HepG2 (cell line): ENCODE measurements around the gene NDRG2. TPM values are rescaled to one million over a fixed set of nuclear protein-coding genes. Genes with fewer than 3 reads are reported as not detected.
A peak's percentile ranks its signal among the peaks of the same experiment; 100 is the strongest.

ENCODE experiments used
- CENPT ChIP-seq: sonication (generic); formaldehyde crosslinking; IDR thresholded peaks from 2 replicates; pipeline ENCODE4 v1.8.0; 2022; ENCODE audit warnings: low read depth, mild to moderate bottlenecking, moderate library complexity, missing genetic modification reagents
- DNMT3B ChIP-seq: conservative IDR thresholded peaks from 2 replicates; pipeline ENCODE4 v1.6.1; 2016; ENCODE audit warnings: missing biosample characterization, control low read depth
- HMGXB4 ChIP-seq, 2 experiments: sonication (generic) in 1 of 2; formaldehyde crosslinking in 1 of 2; IDR thresholded peaks; 2 replicates each; pipeline versions ENCODE4 v1.4.0 to v1.6.1; 2018 to 2020; ENCODE audit warnings: missing genetic modification reagents in 2 of 2, borderline replicate concordance in 1 of 2, low read depth in 1 of 2, mild to moderate bottlenecking in 1 of 2, missing biosample characterization in 1 of 2
- NBN ChIP-seq: fragments of 450-650 bp; conservative IDR thresholded peaks from 2 replicates; pipeline ENCODE4 v1.6.1; 2017
- NCOR1 ChIP-seq: fragments of 200-600 bp; sonication (generic); IDR thresholded peaks from 2 replicates; pipeline ENCODE4 v1.7.0; 2017; ENCODE audit warnings: antibody characterized with exemption, low read length, borderline replicate concordance
- NFE2L2 ChIP-seq: fragments of 150-350 bp; IDR thresholded peaks from 2 replicates; pipeline ENCODE4 v1.6.1; 2014; ENCODE audit warnings: low read length
- NFRKB ChIP-seq: fragments of 450-650 bp; IDR thresholded peaks from 2 replicates; pipeline ENCODE4 v1.6.1; 2017
- NR0B2 ChIP-seq: sonication (generic); formaldehyde crosslinking; IDR thresholded peaks from 2 replicates; pipeline ENCODE4 v1.4.0; 2020; ENCODE audit warnings: mild to moderate bottlenecking, missing genetic modification reagents
- SMARCC2 ChIP-seq: fragments of 450-650 bp; IDR thresholded peaks from 2 replicates; pipeline ENCODE4 v1.6.1; 2017; ENCODE audit warnings: antibody characterized with exemption, mild to moderate bottlenecking
- SRSF1 ChIP-seq: fragments of 200-400 bp; formaldehyde crosslinking; optimal IDR thresholded peaks from 2 replicates; pipeline ENCODE3; 2017; ENCODE audit warnings: mild to moderate bottlenecking, low read depth, low read length, moderate library complexity
- TBP ChIP-seq: sonication (generic); formaldehyde crosslinking; IDR thresholded peaks from 2 replicates; pipeline ENCODE4 v1.5.0; 2020; ENCODE audit warnings: missing genetic modification reagents
- ZBTB33 ChIP-seq: sonication (generic); formaldehyde crosslinking; IDR thresholded peaks from 2 replicates; pipeline ENCODE4 v1.4.0; 2020; ENCODE audit warnings: missing genetic modification reagents
- ZBTB44 ChIP-seq: sonication (generic); formaldehyde crosslinking; IDR thresholded peaks from 2 replicates; pipeline ENCODE4 v1.4.0; 2020; ENCODE audit warnings: missing genetic modification reagents
- ZNF121 ChIP-seq: sonication (generic); formaldehyde crosslinking; IDR thresholded peaks from 2 replicates; pipeline ENCODE4 v1.5.0; 2020; ENCODE audit warnings: mild to moderate bottlenecking, missing genetic modification reagents
- ZNF256 ChIP-seq: sonication (generic); formaldehyde crosslinking; conservative IDR thresholded peaks from 2 replicates; pipeline ENCODE4 v1.4.0; 2020; ENCODE audit warnings: missing genetic modification reagents
- ZNF549 ChIP-seq: sonication (generic); formaldehyde crosslinking; IDR thresholded peaks from 2 replicates; pipeline ENCODE4 v1.5.0; 2020; ENCODE audit warnings: missing genetic modification reagents
- ZNF558 ChIP-seq: sonication (generic); formaldehyde crosslinking; IDR thresholded peaks from 2 replicates; pipeline ENCODE4 v1.9.0; 2022; ENCODE audit warnings: mild to moderate bottlenecking, missing genetic modification reagents, borderline replicate concordance
- ZNF724P ChIP-seq: sonication (generic); formaldehyde crosslinking; IDR thresholded peaks from 2 replicates; pipeline ENCODE4 v1.8.0; 2022; ENCODE audit warnings: missing genetic modification reagents, borderline replicate concordance
- ZNF740 ChIP-seq: sonication (generic); formaldehyde crosslinking; IDR thresholded peaks from 2 replicates; pipeline ENCODE4 v1.4.0; 2020; ENCODE audit warnings: missing genetic modification reagents
- ZUFSP ChIP-seq: sonication (generic); formaldehyde crosslinking; IDR thresholded peaks from 2 replicates; pipeline ENCODE4 v1.9.0; 2021; ENCODE audit warnings: missing genetic modification reagents, mild to moderate bottlenecking, borderline replicate concordance
- polyA plus RNA-seq, 8 experiments: library from polyadenylated mRNA; depleted of rRNA in 3 of 8; stranded (reverse) in 7 of 8; unstranded in 1 of 8; fragments of >200 nt; fragmentation: Illumina TruSeq in 4 of 8; extraction: Trizol in 4 of 8; gene quantifications; 2 replicates each; pipeline versions ENCODE4 v1.2.1 to v1.2.3, GENCODE V29; 2011 to 2016; ENCODE audit warnings: low read depth in 4 of 8, missing spikeins in 1 of 8, mixed read lengths in 1 of 8; ENCODE audit not compliant: insufficient read depth in 1 of 8
- total RNA-seq, 5 experiments: library from RNA; depleted of rRNA; stranded (reverse); fragments of >200 nt; fragmentation: Illumina TruSeq; extraction: Trizol; gene quantifications; 2 replicates each; pipeline ENCODE4 v1.2.3, GENCODE V29; 2016; ENCODE audit warnings: low read depth in 1 of 5

NDRG2 gene
- total and polyA plus RNA-seq, 2 of the 13 experiments (the other 11 are each of a cell fraction or from before 2014, with no cell fraction given): 27.2 to 189 TPM

- TF ChIP-seq ZNF558: no peak; the same call in 1 of the 2 replicates
- TF ChIP-seq ZNF740 (CRISPR knock-in tag): no peak
- no peak for TF ChIP-seq ZUFSP (CRISPR knock-in tag)
- 0 out of 2 replicates have a peak, but pooled peaks have one; percentile 11 for TF ChIP-seq SMARCC2
- TF ChIP-seq NFRKB: no peak
- no peak for TF ChIP-seq ZNF121
- no peak for TF ChIP-seq NFE2L2
- TF ChIP-seq ZNF549 (CRISPR knock-in tag): no peak
- no peak for TF ChIP-seq ZNF724P (CRISPR knock-in tag)
- no peak for TF ChIP-seq CENPT (CRISPR knock-in tag)
- no peak for TF ChIP-seq NR0B2 (CRISPR knock-in tag)
- 0 out of 2 replicates have a peak, but pooled peaks have one; percentile 45 for TF ChIP-seq ZBTB33 (CRISPR knock-in tag)
- TF ChIP-seq ZBTB44 (CRISPR knock-in tag): no peak
- TF ChIP-seq HMGXB4 (CRISPR knock-in tag; IDR thresholded peaks at IDR 0.05; ENCODE audit: borderline replicate concordance in 1 of 2, low read depth in 1 of 2): peak; percentile 67 to 77; a peak in 2 of 4 replicates
- TF ChIP-seq TBP (CRISPR knock-in tag): no peak; the same call in 1 of the 2 replicates
- TF ChIP-seq NCOR1: peak; percentile 96
- no peak for TF ChIP-seq ZNF256
- TF ChIP-seq NBN: no peak
- no peak for TF ChIP-seq SRSF1
- no peak for TF ChIP-seq DNMT3B (CRISPR knock-in tag)
These were observed 29.4 kb upstream of the NDRG2 start (continued) for GRCh38 chr14:21054123-21054767.
